BJ (cell line): Measurements from ENCODE around the gene MRPS5. TPM values are rescaled to one million over a fixed set of nuclear protein-coding genes. Genes with fewer than 3 reads are reported as not detected.

Source experiments
- CTCF ChIA-PET: fragments of 350-600 bp; formaldehyde crosslinking; extraction: SDS; loops from one replicate; lab custom pipeline; 2021; ENCODE audit warnings: antibody characterized with exemption, inconsistent platforms; lab: Yijun Ruan, JAX
- POLR2A ChIA-PET: fragments of 300-600 bp; sonication (Branson Sonifier 250); formaldehyde crosslinking; extraction: SDS; loops from one replicate; lab custom pipeline; 2021; ENCODE audit warnings: antibody characterized with exemption; lab: Charles Lee
- DNase-seq: peaks from one replicate; pipeline ENCODE4 v3.0.0-alpha.2; 2011; ENCODE audit warnings: low read depth
- H3K27me3 ChIP-seq: 2 replicates; pipeline ENCODE4 v1.6.0; 2011; ENCODE audit warnings: low read length; ENCODE audit not compliant: control insufficient read depth, insufficient read depth
- H3K36me3 ChIP-seq: 2 replicates; pipeline ENCODE4 v1.5.1; 2011; ENCODE audit warnings: low read length; ENCODE audit not compliant: control insufficient read depth, insufficient read depth
- H3K4me3 ChIP-seq: 2 replicates; pipeline ENCODE4 v1.5.1; 2011; ENCODE audit warnings: low read depth, mild to moderate bottlenecking, control low read depth, low read length
- CTCF ChIP-seq: IDR thresholded peaks from 2 replicates; pipeline ENCODE4 v1.5.1; 2011; ENCODE audit warnings: low read depth, mild to moderate bottlenecking, control low read depth, inconsistent platforms, low read length, moderate library complexity; ENCODE audit not compliant: insufficient read depth
- polyA minus RNA-seq: library from RNA; depleted of rRNA, polyadenylated mRNA; stranded (reverse); fragments of >200 nt; gene quantifications from 2 replicates; pipeline ENCODE4 v1.2.3, GENCODE V29; 2011; rRNA and poly(A)+ RNA removed
- polyA plus RNA-seq: library from polyadenylated mRNA; depleted of rRNA; stranded (reverse); fragments of >200 nt; gene quantifications from 2 replicates; pipeline ENCODE4 v1.2.3, GENCODE V29; 2011; rRNA removed

MRPS5 gene
- 38.3 and 45.0 TPM in 2 replicates for polyA plus RNA-seq
- 19.9 and 28.4 TPM in 2 replicates for polyA minus RNA-seq

GRCh38 chr2:95121407-95122196 lies at the start of gene MRPS5:
MRPS5 (minus strand) TSS chr2:95121808; CDS start chr2:95121791, 17 bp downstream.
- DNase-seq = peak; percentile 7
- TF ChIP-seq CTCF = peak; percentile 10
- H3K36me3 ChIP-seq = peaks cover 1% of the 10 kb centered on the region; the same call in 1 of the 2 replicates
- POLR2A ChIA-PET = no interaction called here
- peak within 1 kb of the TSS; percentile 72 for H3K4me3 ChIP-seq
- no peaks in the 10 kb centered on the region for H3K27me3 ChIP-seq
- CTCF ChIA-PET = interaction anchor here (0.7 to 1.9 kb wide), 4 partner anchors 33 to 83 kb away, joined by 3 to 5 read pairs (median 4); no protein-coding TSS in a partner anchor

DNA sequence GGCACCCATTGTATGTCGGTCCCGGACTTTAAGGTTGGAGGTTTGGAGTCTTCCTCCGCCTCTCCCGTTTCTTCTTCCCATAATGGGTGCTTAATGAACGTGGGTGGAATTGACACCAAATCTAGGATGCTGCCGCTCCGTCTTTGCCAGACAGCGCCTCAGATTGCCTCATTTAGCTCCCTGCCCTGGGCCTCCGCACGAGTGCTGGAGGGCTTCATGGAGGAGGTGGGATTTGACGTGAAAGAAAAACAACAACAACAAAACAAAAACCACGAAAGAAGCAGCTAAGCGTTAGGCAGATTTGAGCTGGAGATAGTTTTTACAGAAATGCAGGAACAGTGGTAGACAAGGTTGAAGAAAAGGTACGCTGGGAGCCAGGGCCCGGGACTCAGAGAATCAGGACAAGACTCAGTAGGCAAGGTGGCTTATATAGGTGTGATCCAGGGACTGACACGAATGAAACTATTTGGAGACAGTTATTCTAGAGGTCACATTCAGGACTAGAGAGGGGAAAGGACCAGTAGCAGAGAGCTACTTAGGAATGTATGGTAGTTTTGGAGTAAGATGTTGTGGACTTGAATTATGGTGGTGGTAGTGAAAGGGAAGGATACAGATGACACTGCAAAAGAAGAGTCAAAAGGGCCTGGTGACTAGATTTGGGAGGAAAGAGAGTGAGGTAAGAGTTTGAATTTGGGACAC lies 44.6 kb upstream of the MRPS5 start:
- ChIA-PET CTCF (no interaction called here), POLR2A (no interaction called here)
- DNase-seq = no peak
- H3K4me3 ChIP-seq = peak overlapping the region; percentile 74
- H3K36me3 ChIP-seq = no peaks in the 10 kb centered on the region; the same call in 1 of the 2 replicates
- no peaks in the 10 kb centered on the region for H3K27me3 ChIP-seq
- no peak for TF ChIP-seq CTCF

- Histone ChIP-seq H3K4me3 (peak within 1 kb of the TSS; percentile 74), H3K36me3 (no peaks in the 10 kb centered on the region; the same call in 1 of the 2 replicates), H3K27me3 (no peaks in the 10 kb centered on the region)
- POLR2A ChIA-PET = no interaction called here
- peak; percentile 88 for DNase-seq
- peak; percentile 20; the same call in 1 of the 2 replicates for TF ChIP-seq CTCF
- CTCF ChIA-PET = no interaction called here
Measured at GRCh38 chr2:95165371-95166064, 43.9 kb upstream of the MRPS5 start, which contains the start of gene ZNF2. ZNF2 (plus strand) TSS chr2:95165809; CDS start chr2:95176227, 10,418 bp downstream.

- no peaks in the 10 kb centered on the region; the same call in 1 of the 2 replicates for H3K36me3 ChIP-seq
- H3K27me3 ChIP-seq = no peaks in the 10 kb centered on the region
- no peak for TF ChIP-seq CTCF
- no peak for DNase-seq
- CTCF ChIA-PET = no interaction called here
- POLR2A ChIA-PET = no interaction called here
- H3K4me3 ChIP-seq = peak overlapping the region; percentile 74
Measured at GRCh38 chr2:95165030-95165370, 43.4 kb upstream of the MRPS5 start.
